Activated CD8-positive, alpha-beta T cell treated with anti-CD3 and anti-CD28 coated beads, Interleukin-2, amount 10 ng/mL, durations not matched to agents 7 days and 5 days (primary cell): ENCODE results near the gene TDRD10. TPM values are rescaled to one million over a fixed set of nuclear protein-coding genes. Genes with fewer than 3 reads are reported as not detected.
"Not testable (repeated sequence)": the region's sequence is repeated elsewhere in the genome, so short reads cannot be mapped to it uniquely, and the experiment has no call there.

Experiments
- ATAC-seq: fragments of 150-1000 bp; cut with Tn5 transposase; one replicate; pipeline ENCODE4 v1.10.0; 2021; ENCODE audit warnings: moderate library complexity
- CTCF ChIA-PET: fragments of 350-600 bp; sonication (Branson Sonifier 250); formaldehyde crosslinking; loops from one replicate; lab custom pipeline; 2021; ENCODE audit warnings: antibody characterized with exemption; lab: Charles Lee
- POLR2A ChIA-PET: fragments of 350-600 bp; sonication (Branson Sonifier 250); formaldehyde crosslinking; loops from one replicate; lab custom pipeline; 2021; ENCODE audit warnings: antibody characterized with exemption; lab: Charles Lee
- DNase-seq: peaks from one replicate; pipeline ENCODE4 v3.0.0-alpha.2; 2020
- H3K27ac Mint-ChIP-seq: one replicate; pipeline ENCODE4 v1.8.0; 2021; ENCODE audit warnings: mild to moderate bottlenecking, mixed read lengths
- H3K27me3 Mint-ChIP-seq: one replicate; pipeline ENCODE4 v1.8.0; 2021; ENCODE audit warnings: low read depth, mixed read lengths
- H3K36me3 Mint-ChIP-seq: one replicate; pipeline ENCODE4 v1.8.0; 2021; ENCODE audit warnings: low read depth, mixed read lengths
- H3K4me1 Mint-ChIP-seq: one replicate; pipeline ENCODE4 v1.8.0; 2021; ENCODE audit warnings: low read depth, mixed read lengths
- H3K4me3 Mint-ChIP-seq: one replicate; pipeline ENCODE4 v1.8.0; 2021; ENCODE audit warnings: mild to moderate bottlenecking, mixed read lengths
- H3K9me3 Mint-ChIP-seq: one replicate; pipeline ENCODE4 v1.8.0; 2022; ENCODE audit warnings: mixed read lengths; ENCODE audit not compliant: insufficient read depth
- total RNA-seq, 2 experiments: library from RNA; stranded (reverse); gene quantifications; one replicate each; pipeline ENCODE4 v1.2.3, GENCODE V29; 2021

The TDRD10 gene
- total RNA-seq, 2 experiments from 2014 or later: not detected

DNA sequence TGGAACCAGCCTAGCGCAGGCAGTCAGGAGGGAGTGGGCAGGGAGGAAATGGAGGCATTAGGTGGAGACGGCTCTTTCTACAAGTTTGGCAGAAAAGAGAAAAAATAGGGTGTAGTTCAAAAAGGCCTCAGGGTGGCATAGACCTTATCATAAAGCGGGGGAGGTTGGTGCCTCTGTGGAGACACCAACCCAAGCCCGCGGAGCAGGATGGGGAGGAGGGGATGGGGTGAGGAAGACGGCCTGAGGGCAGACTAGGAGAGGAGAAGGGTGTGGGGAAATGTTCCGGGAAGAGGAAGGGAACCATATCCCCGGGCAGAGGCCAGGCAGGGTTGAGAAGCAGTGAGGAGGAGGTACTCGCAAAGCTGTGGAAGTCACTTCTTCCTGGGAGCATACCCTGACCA lies 17.6 kb downstream of the TDRD10 start:
- ATAC-seq: no peak
- ChIA-PET CTCF (no interaction called here), POLR2A (no interaction called here)
- Mint-ChIP-seq H3K27me3 (peaks cover 36% of the 10 kb centered on the region), H3K4me3 (no peak overlapping the region), H3K27ac (no peak overlapping the region), H3K9me3 (no peaks in the 10 kb centered on the region), H3K36me3 (no peaks in the 10 kb centered on the region), H3K4me1 (no peaks in the 10 kb centered on the region)
- no peak for DNase-seq

DNA sequence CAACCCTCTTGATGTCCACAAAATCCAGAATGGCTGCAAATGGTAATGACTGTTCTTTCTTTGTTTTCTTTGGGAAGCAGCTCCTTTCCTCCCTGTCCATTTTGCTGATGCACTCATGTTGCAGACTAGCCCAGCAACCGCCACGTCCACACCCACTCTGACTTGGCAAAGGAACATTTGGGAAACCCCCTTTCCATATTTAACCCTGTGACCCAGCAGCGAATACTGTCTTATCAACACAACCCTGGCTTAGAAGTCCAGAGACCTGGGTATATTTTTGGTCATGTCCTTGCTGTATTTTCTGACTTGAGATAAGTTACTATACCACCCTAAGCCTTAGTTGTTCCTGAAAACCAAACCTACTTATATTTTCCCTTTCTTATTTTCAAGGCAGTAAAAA lies 18.3 kb downstream of the TDRD10 start:
- no peaks in the 10 kb centered on the region for H3K4me1 Mint-ChIP-seq
- CTCF ChIA-PET: interaction anchor here (0.9 kb wide), 1 partner anchor 37 kb away, joined by 3 read pairs; no protein-coding TSS in a partner anchor
- no peak overlapping the region for H3K27ac Mint-ChIP-seq
- H3K4me3 Mint-ChIP-seq: no peak overlapping the region
- peaks cover 36% of the 10 kb centered on the region for H3K27me3 Mint-ChIP-seq
- DNase-seq: no peak
- H3K36me3 Mint-ChIP-seq: no peaks in the 10 kb centered on the region
- POLR2A ChIA-PET: no interaction called here
- no peaks in the 10 kb centered on the region for H3K9me3 Mint-ChIP-seq
- ATAC-seq: no peak

DNA sequence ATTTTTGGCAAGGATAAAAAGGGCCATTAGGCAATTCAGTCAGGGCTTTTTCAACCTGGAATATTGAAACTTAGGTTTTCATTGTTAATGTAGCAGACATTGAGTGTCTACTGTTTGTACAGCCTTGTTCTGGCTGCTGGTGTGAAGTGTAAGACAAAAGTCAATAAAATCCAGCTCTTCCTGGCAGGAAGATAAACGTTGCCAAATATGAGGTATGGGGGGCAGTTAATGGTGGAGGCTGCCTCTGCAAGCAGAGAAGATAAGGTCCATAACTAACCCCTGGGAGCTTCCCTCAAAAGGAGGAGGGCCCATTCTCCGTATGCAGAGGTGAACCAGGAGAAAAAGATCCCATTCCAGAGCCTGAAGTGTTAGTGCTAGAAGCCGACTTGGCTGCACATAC lies 19.7 kb downstream of the TDRD10 start:
- H3K9me3 Mint-ChIP-seq: no peaks in the 10 kb centered on the region
- no peak overlapping the region for H3K27ac Mint-ChIP-seq
- no peaks in the 10 kb centered on the region for H3K4me1 Mint-ChIP-seq
- H3K27me3 Mint-ChIP-seq: peaks cover 31% of the 10 kb centered on the region
- no peak for ATAC-seq
- DNase-seq: no peak
- H3K4me3 Mint-ChIP-seq: no peak overlapping the region
- ChIA-PET CTCF (interaction anchor here (0.9 kb wide), 1 partner anchor 25 kb away, joined by 3 read pairs; no protein-coding TSS in a partner anchor), POLR2A (no interaction called here)
- H3K36me3 Mint-ChIP-seq: no peaks in the 10 kb centered on the region

DNA sequence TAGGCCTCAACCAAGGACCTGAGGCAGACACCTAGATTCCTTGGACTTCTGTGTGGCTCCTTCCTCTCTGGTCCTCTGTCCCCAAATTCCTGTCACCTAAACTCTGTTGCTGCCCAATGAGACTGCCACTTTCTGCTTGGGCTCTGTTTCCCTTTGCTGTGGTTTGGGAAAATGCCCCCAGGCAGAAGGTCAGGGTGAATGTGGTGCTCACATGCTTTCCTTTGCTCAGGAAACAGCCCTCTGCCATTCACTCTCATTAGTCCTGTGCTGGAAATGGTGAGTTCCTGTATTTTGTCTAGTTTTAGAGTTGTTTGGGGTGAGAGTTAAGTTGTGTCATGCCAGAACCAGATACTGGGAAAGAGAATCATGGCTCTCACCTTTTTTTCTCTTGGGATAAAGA lies 22.9 kb downstream of the TDRD10 start:
- no peak for DNase-seq
- ChIA-PET POLR2A (no interaction called here), CTCF (interaction anchor here (0.6 kb wide), 1 partner anchor 22 kb away, joined by 3 read pairs; no protein-coding TSS in a partner anchor)
- H3K4me1 Mint-ChIP-seq: no peaks in the 10 kb centered on the region
- H3K36me3 Mint-ChIP-seq: no peaks in the 10 kb centered on the region
- no peak overlapping the region for H3K4me3 Mint-ChIP-seq
- H3K27me3 Mint-ChIP-seq: peaks cover 24% of the 10 kb centered on the region
- no peaks in the 10 kb centered on the region for H3K9me3 Mint-ChIP-seq
- ATAC-seq: no peak
- no peak overlapping the region for H3K27ac Mint-ChIP-seq

DNA sequence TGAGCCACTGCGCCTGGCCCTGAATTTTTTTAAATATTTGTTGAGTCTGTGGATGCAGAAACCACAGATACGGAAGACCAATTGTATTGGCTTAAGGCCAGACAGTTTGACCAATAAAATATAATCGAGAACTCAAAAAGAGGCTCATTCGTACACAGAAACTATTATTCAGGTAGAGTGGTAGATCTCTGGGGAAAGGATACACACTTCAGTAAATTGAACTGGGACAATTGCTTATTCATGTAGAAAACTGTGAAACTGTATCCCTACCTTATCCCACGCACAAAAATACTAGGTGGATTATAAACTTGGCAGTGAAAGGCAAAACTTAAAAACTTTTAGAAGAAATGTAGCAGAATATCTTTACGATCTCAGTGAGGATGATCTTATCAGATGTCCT lies 25.2 kb downstream of the TDRD10 start:
- no peak for DNase-seq
- no peaks in the 10 kb centered on the region for H3K36me3 Mint-ChIP-seq
- H3K27ac Mint-ChIP-seq: no peak overlapping the region
- no peak for ATAC-seq
- peaks cover 14% of the 10 kb centered on the region for H3K27me3 Mint-ChIP-seq
- CTCF ChIA-PET: no interaction called here
- POLR2A ChIA-PET: no interaction called here
- no peak overlapping the region for H3K4me3 Mint-ChIP-seq
- H3K4me1 Mint-ChIP-seq: no peaks in the 10 kb centered on the region
- no peaks in the 10 kb centered on the region for H3K9me3 Mint-ChIP-seq

DNA sequence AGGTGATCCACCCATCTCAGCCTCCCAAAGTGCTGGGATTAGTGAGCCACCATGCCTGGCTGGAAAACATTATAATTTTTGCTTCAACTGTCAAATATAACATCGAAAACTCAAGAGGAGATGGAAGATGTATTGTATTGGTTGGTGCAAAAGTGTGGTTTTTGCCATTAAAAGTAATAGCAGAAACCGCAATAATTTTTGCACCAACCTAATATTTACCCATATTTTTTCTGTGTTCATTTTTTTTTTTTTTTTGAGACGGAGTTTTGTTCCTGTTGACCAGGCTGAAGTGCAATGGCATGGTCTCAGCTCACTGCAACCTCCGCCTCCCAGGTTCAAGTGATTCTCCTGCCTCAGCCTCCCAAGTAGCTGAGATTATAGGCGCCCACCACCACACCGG lies 27.3 kb downstream of the TDRD10 start:
- no peak for ATAC-seq

DNA sequence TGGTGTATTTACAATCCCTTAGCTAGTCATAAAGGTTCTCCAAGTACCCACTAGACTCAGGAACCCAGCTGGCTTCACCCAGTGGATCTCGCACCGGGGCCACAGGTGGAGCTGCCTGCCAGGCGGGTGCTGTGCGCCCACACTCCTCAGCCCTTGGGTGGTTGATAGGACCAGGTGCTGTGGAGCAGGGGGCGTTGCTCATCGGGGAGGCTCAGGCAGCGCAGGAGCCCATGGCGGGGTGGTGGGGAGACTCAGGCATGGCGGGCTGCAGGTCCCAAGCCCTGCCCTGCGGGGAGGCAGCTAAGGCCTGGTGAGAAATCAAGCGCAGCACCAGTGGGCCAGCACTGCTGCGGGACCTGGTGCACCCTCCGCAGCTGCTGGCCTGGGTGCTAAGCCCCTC lies 29.9 kb downstream of the TDRD10 start:
- ATAC-seq, H3K4me3 Mint-ChIP-seq, H3K27me3 Mint-ChIP-seq, H3K9me3 Mint-ChIP-seq, H3K36me3 Mint-ChIP-seq, H3K4me1 Mint-ChIP-seq, DNase-seq, H3K27ac Mint-ChIP-seq, POLR2A ChIA-PET: not testable (repeated sequence)
- CTCF ChIA-PET: interaction anchor here (0.5 to 1.0 kb wide), 2 partner anchors 52 to 359 kb away, joined by 3 to 4 read pairs; no protein-coding TSS in a partner anchor

More for the DNA sequence above, 27.3 kb downstream of the TDRD10 start:
- Mint-ChIP-seq H3K9me3 (no peaks in the 10 kb centered on the region), H3K4me3 (no peak overlapping the region), H3K27me3 (peaks cover 2% of the 10 kb centered on the region), H3K36me3 (no peaks in the 10 kb centered on the region), H3K4me1 (no peaks in the 10 kb centered on the region), H3K27ac (no peak overlapping the region)
- DNase-seq: no peak
- ChIA-PET CTCF (interaction anchor here (1.9 kb wide), 1 partner anchor 17 kb away, joined by 4 read pairs; no protein-coding TSS in a partner anchor), POLR2A (no interaction called here)

DNA sequence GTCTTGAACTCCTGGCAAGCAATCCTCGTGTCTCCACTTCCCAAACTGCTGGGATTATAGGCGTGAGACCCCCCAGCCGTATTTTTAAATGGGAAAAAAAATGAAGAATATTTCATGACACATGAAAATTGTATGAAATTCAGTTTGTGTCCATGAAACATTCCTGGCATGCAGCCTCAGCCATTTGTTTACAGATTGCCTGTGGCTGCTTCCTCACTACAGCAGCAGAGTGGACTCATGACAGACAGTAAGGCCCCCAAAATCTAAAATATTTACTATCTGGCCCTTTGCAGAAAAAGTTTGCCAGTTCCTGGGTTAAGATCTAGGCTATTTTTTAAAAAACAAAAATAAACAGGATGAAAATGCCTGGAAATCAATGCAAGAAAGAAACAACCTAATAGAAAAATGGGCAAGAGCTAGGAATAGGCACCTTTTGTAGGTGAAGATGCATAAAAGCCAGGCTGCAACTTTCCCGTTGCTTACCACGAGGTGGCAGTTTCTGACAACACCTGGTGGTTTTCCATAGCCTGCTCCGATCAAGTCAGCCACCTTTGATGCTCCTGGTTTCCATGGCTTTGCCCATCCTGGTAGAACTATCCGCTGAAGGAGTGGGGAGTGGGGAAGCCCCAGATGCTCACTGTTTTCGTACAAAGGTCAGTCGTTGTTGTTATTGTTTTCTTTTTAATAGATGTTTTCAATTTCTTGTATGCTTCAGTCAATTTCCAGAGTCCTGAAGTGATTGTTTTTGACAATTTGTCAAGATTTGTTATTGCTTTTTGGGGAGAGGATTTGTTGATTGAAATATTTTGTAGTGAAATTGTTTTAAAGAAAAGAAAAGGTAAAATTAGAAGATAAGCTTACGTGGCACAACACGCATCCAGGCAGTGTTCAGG lies 32.2 kb downstream of the TDRD10 start:
- no peaks in the 10 kb centered on the region for H3K9me3 Mint-ChIP-seq
- H3K27ac Mint-ChIP-seq: no peak overlapping the region
- H3K36me3 Mint-ChIP-seq: no peaks in the 10 kb centered on the region
- CTCF ChIA-PET: interaction anchor here (1.4 to 1.5 kb wide), 2 partner anchors 12 to 55 kb away, joined by 5 read pairs; no protein-coding TSS in a partner anchor
- POLR2A ChIA-PET: no interaction called here
- H3K27me3 Mint-ChIP-seq: peaks cover 12% of the 10 kb centered on the region
- H3K4me3 Mint-ChIP-seq: no peak overlapping the region
- ATAC-seq: no peak
- no peaks in the 10 kb centered on the region for H3K4me1 Mint-ChIP-seq
- DNase-seq: no peak

DNA sequence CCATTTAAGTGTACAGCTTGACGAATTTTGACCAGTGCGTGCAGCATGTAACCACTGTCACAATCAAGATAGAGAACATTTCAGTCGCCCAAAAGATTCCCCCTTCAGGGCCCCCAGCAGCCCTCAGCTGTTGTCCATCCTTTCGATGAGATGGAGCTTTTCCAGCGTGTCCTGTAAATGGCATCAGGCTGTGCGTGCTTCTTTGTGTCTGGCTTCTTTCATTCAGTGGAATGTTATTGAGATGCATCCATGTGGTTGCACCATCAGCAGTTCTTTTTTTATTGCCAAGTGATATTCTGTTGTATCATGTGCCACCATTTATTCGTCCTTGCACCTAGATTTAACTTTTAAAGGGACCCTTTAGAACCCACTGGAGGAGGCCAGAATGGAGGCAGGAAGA lies 34.6 kb downstream of the TDRD10 start:
- Mint-ChIP-seq H3K4me1 (no peaks in the 10 kb centered on the region), H3K36me3 (no peaks in the 10 kb centered on the region), H3K27ac (no peak overlapping the region), H3K9me3 (no peaks in the 10 kb centered on the region), H3K4me3 (no peak overlapping the region), H3K27me3 (peaks cover 19% of the 10 kb centered on the region)
- ChIA-PET POLR2A (no interaction called here), CTCF (interaction anchor here (1.1 to 1.3 kb wide), 2 partner anchors 10 to 56 kb away, joined by 3 to 4 read pairs; no protein-coding TSS in a partner anchor)
- ATAC-seq: no peak
- no peak for DNase-seq

DNA sequence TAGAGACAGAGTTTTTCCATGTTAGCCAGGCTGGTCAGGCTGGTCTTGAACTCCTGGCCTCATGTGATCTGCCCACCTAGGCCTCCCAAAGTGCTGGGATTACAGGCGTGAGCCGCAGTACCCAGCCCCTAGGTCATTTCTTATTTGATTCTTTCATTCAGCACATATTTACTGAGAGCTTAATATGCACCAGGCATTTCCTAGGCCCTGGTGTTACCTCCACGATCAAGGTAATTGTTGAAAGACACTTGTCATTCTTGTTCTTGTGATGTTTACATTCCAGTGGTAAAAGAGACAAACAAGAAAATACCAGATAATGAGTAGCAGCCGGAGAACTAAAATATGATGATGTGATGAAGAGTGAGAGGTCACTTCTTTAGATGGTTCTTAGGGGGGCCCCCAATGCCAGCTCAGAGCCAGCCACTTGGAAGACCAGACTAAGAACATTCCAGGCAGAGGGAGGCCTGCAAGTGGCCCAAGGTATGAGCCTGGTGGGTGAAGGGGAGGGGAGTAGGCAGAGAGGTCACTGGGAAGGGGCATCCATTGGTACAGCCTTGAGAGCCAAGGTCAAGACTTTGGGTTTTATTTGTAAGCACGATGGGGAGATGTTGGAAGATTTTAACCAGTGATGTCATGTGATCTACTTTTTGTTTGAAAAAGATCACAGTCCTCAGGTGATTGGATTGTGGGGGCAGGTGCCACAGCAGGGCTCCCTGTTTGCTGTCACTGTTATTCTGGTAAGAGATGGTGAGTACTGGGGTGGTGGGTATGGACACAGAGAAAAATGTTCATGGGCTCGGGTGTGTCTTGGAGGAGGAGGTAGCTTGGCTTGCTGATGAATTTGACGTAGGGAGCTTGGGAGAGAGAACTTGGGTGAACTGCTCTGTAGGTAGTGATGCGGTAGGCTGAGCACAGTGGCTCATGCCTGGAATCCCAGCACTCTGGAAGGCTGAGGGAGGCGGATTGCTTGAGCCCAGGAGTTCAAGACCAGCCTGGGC lies 37.8 kb downstream of the TDRD10 start:
- no peak overlapping the region for H3K27ac Mint-ChIP-seq

DNA sequence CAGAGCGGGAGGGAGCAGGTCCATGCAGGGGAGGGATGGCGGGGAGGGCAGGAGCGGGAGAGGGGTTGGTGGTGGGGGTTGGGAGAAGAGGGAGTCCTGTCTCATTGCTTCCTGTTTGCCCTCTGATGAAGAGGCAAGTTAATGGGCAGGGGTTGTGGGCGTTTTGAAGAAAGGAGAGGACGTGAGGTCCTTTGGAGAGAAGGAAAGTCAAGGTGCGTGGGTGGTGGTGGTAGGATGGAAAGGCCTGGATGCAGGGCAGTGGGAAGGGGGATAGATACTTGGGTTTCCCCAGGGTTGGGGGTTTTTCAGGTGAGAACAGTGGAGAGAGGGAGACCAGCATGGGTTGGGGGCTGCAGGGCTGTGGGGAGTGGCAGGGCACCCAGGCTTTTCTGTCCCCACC lies 39.2 kb downstream of the TDRD10 start:
- POLR2A ChIA-PET: no interaction called here
- no peaks in the 10 kb centered on the region for H3K9me3 Mint-ChIP-seq
- CTCF ChIA-PET: interaction anchor here (1.5 kb wide), 1 partner anchor 62 kb away, joined by 5 read pairs; no protein-coding TSS in a partner anchor
- no peak overlapping the region for H3K4me3 Mint-ChIP-seq
- H3K4me1 Mint-ChIP-seq: no peaks in the 10 kb centered on the region
- DNase-seq (no peak), ATAC-seq (no peak)
- H3K27ac Mint-ChIP-seq: no peak overlapping the region
- no peaks in the 10 kb centered on the region for H3K36me3 Mint-ChIP-seq
- peaks cover 13% of the 10 kb centered on the region for H3K27me3 Mint-ChIP-seq

More for the DNA sequence above, 37.8 kb downstream of the TDRD10 start:
- H3K36me3 Mint-ChIP-seq: no peaks in the 10 kb centered on the region
- peaks cover 19% of the 10 kb centered on the region for H3K27me3 Mint-ChIP-seq
- ChIA-PET POLR2A (interaction anchor here (0.7 kb wide), 1 partner anchor 16 kb away, joined by 3 read pairs; no protein-coding TSS in a partner anchor), CTCF (interaction anchor here (1.0 to 1.2 kb wide), 2 partner anchors 34 to 60 kb away, joined by 3 to 4 read pairs; no protein-coding TSS in a partner anchor)
- no peaks in the 10 kb centered on the region for H3K4me1 Mint-ChIP-seq
- H3K4me3 Mint-ChIP-seq: no peak overlapping the region
- ATAC-seq: no peak
- no peak for DNase-seq
- no peaks in the 10 kb centered on the region for H3K9me3 Mint-ChIP-seq
